IPS-11a (cell line): ENCODE data around the gene RTN4RL1.
A peak's percentile ranks its signal among the peaks of the same experiment; 100 is the strongest.
"Not testable (repeated sequence)": the region's sequence is repeated elsewhere in the genome, so short reads cannot be mapped to it uniquely, and the experiment has no call there.

Experiments
- H3K4me3 ChIP-seq: one replicate; pipeline ENCODE4 v1.5.1; 2013; ENCODE audit warnings: low read depth, low read length, control low read depth

RTN4RL1 gene

GRCh38 chr17:2008332-2009126, 16.6 kb downstream of the RTN4RL1 start:
- H3K4me3 ChIP-seq = no peak overlapping the region

GRCh38 chr17:2004435-2004952, 20.6 kb downstream of the RTN4RL1 start:
- H3K4me3 ChIP-seq = no peak overlapping the region

- no peak overlapping the region for H3K4me3 ChIP-seq
These were observed 21.6 kb downstream of the RTN4RL1 start for GRCh38 chr17:2003525-2003924.

GRCh38 chr17:2002767-2003329, 22.3 kb downstream of the RTN4RL1 start:
- no peak overlapping the region for H3K4me3 ChIP-seq

- no peak overlapping the region for H3K4me3 ChIP-seq
These were observed 25.4 kb downstream of the RTN4RL1 start for GRCh38 chr17:1999557-2000251.

- peak overlapping the region; percentile 27 for H3K4me3 ChIP-seq
These were observed 27.0 kb downstream of the RTN4RL1 start for GRCh38 chr17:1997927-1998742.

GRCh38 chr17:1997289-1997926, 27.7 kb downstream of the RTN4RL1 start:
- H3K4me3 ChIP-seq = no peak overlapping the region

GRCh38 chr17:1996800-1997288, 28.3 kb downstream of the RTN4RL1 start:
- H3K4me3 ChIP-seq = no peak overlapping the region

- H3K4me3 ChIP-seq = no peak overlapping the region
These were observed 29.0 kb downstream of the RTN4RL1 start for GRCh38 chr17:1995907-1996799.

- no peak overlapping the region for H3K4me3 ChIP-seq
These were observed 29.7 kb downstream of the RTN4RL1 start for GRCh38 chr17:1995321-1995892.

- H3K4me3 ChIP-seq = no peak overlapping the region
These were observed 30.4 kb downstream of the RTN4RL1 start for GRCh38 chr17:1994707-1995106.

- no peak overlapping the region for H3K4me3 ChIP-seq
These were observed 32.6 kb downstream of the RTN4RL1 start for GRCh38 chr17:1992541-1992940.

GRCh38 chr17:1989135-1989534, 36.0 kb downstream of the RTN4RL1 start:
- H3K4me3 ChIP-seq = no peak overlapping the region

- H3K4me3 ChIP-seq = no peak overlapping the region
These were observed 38.2 kb downstream of the RTN4RL1 start for GRCh38 chr17:1986783-1987451.

GRCh38 chr17:1985686-1986085, 39.4 kb downstream of the RTN4RL1 start:
- no peak overlapping the region for H3K4me3 ChIP-seq

GRCh38 chr17:1985093-1985492, 40.0 kb downstream of the RTN4RL1 start:
- H3K4me3 ChIP-seq = no peak overlapping the region

- H3K4me3 ChIP-seq = not testable (repeated sequence)
These were observed 42.3 kb downstream of the RTN4RL1 start for GRCh38 chr17:1982793-1983366.

- H3K4me3 ChIP-seq = no peak overlapping the region
These were observed 44.4 kb downstream of the RTN4RL1 start for GRCh38 chr17:1980665-1981250.
